Mammary epithelial cell (primary cell): ENCODE measurements around the gene CYGB.

ENCODE experiments used
- EZH2 ChIP-seq: IDR thresholded peaks from 2 replicates; pipeline ENCODE4 v1.6.1; 2012; ENCODE audit warnings: low read length, inconsistent platforms, borderline replicate concordance
- TF ChIP-seq, protein P1 (sequence below), 2 donors: IDR thresholded peaks in 1 of 2; conservative IDR thresholded peaks in 1 of 2; 2 replicates each; pipeline ENCODE4 v1.5.1; 2011 to 2012; ENCODE audit warnings: inconsistent platforms in 2 of 2, low read length in 2 of 2, mild to moderate bottlenecking in 2 of 2, control low read depth in 1 of 2, low read depth in 1 of 2; ENCODE audit not compliant: insufficient read depth in 1 of 2; ENCODE audit errors: extremely low read depth in 1 of 2

DNA sequence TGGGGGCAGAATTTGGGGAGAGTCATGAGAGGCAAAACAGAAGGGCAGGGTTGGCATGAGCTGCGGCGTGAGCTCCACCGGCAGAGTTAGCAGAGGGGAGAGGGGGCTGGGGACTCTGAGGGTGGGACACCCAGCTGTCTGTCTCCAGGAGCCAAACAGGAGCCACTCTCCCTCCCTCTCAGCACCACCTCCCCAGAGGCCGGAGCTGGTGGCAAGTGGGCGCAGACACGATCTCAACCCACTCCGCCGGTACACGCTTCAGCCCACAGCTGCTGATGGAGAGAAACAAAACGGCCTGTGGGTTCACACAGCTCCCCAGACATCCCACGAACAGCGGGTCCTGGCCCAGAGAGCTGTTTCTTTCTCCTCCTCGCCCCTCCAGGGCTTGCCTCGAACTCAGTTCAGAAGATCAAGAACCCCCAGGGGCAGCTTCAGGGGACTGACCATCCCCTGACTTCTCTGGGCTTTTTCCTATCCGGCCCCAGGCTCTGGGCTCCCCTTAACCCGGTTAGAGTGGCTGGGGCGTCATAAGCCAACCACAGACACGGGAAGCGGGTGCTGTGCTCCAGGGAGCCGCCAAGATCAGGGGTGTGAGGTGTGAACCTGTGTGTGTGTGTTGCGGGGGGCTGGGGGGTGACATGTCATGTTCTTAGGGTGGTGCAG lies 43.9 kb downstream of the CYGB start:
- TF ChIP-seq, protein P1, sequence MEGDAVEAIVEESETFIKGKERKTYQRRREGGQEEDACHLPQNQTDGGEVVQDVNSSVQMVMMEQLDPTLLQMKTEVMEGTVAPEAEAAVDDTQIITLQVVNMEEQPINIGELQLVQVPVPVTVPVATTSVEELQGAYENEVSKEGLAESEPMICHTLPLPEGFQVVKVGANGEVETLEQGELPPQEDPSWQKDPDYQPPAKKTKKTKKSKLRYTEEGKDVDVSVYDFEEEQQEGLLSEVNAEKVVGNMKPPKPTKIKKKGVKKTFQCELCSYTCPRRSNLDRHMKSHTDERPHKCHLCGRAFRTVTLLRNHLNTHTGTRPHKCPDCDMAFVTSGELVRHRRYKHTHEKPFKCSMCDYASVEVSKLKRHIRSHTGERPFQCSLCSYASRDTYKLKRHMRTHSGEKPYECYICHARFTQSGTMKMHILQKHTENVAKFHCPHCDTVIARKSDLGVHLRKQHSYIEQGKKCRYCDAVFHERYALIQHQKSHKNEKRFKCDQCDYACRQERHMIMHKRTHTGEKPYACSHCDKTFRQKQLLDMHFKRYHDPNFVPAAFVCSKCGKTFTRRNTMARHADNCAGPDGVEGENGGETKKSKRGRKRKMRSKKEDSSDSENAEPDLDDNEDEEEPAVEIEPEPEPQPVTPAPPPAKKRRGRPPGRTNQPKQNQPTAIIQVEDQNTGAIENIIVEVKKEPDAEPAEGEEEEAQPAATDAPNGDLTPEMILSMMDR (conservative IDR thresholded peaks at IDR 0.05 in 1 of 2, IDR thresholded peaks at IDR 0.05 in 1 of 2; ENCODE audit: extremely low read depth in 1 of 2, insufficient read depth in 1 of 2, low read depth in 1 of 2, low read length in 2 of 2) = no peak
- no peak for TF ChIP-seq EZH2
